B cell (primary cell): ENCODE data around the gene AHCY. TPM values are rescaled to one million over a fixed set of nuclear protein-coding genes. Genes with fewer than 3 reads are reported as not detected.

Experiments
- ATAC-seq: fragments of 200-7000 bp; cut with Tn5 transposase; one replicate; pipeline ENCODE4 v1.10.0; 2021; ENCODE audit warnings: low read depth, mild to moderate bottlenecking, moderate number of reproducible peaks, moderate library complexity
- CTCF ChIA-PET: fragments of 350-600 bp; sonication (Branson Sonifier 250); formaldehyde crosslinking; loops from one replicate; lab custom pipeline; 2021; ENCODE audit warnings: antibody characterized with exemption, inconsistent platforms; lab: Charles Lee
- POLR2A ChIA-PET: fragments of 350-600 bp; sonication (Branson Sonifier 250); formaldehyde crosslinking; loops from one replicate; lab custom pipeline; 2021; ENCODE audit warnings: antibody characterized with exemption; lab: Charles Lee
- DNase-seq: peaks from one replicate; pipeline ENCODE4 v3.0.0; 2013
- H2AFZ ChIP-seq: 2 replicates; pipeline ENCODE4 v1.6.1; 2012; ENCODE audit warnings: mild to moderate bottlenecking, low read depth, low read length; ENCODE audit not compliant: insufficient read depth, poor library complexity, severe bottlenecking
- H3K27ac ChIP-seq, 2 donors: 1 replicate in 1 of 2; 2 replicates in 1 of 2; pipeline ENCODE4 v1.5.1; 2012 to 2013; ENCODE audit warnings: low read length in 2 of 2, mild to moderate bottlenecking in 2 of 2, moderate library complexity in 1 of 2
- H3K27me3 ChIP-seq, 4 experiments: fragments of 200-600 bp in 1 of 4; sonication (generic) in 1 of 4; replicated peaks in 1 of 4; 1 replicate in 2 of 4; 2 replicates in 2 of 4; pipeline versions ENCODE4 v1.6.1 to v1.7.0; 2013 to 2016; ENCODE audit warnings: low read length in 3 of 4, mild to moderate bottlenecking in 2 of 4, mixed read lengths in 1 of 4, moderate library complexity in 1 of 4; ENCODE audit not compliant: insufficient read depth in 4 of 4, control insufficient read depth in 3 of 4; ENCODE audit errors: control extremely low read depth in 1 of 4
- H3K36me3 ChIP-seq, 2 experiments: replicated peaks in 1 of 2; 1 replicate in 1 of 2; 2 replicates in 1 of 2; pipeline versions ENCODE4 v1.6.1 to v1.7.1; 2013; ENCODE audit warnings: low read length in 1 of 2; ENCODE audit not compliant: insufficient read depth in 2 of 2, control insufficient read depth in 1 of 2; ENCODE audit errors: control extremely low read depth in 1 of 2, extremely low read depth in 1 of 2
- H3K4me1 ChIP-seq, 2 donors: fragments of 200-600 bp in 1 of 2; sonication (generic) in 1 of 2; 1 replicate in 1 of 2; 2 replicates in 1 of 2; pipeline versions ENCODE4 v1.5.1 to v1.6.1; 2013 to 2017; ENCODE audit warnings: low read length in 2 of 2; ENCODE audit not compliant: control insufficient read depth in 2 of 2, insufficient read depth in 2 of 2
- H3K4me2 ChIP-seq: replicated peaks from 2 replicates; pipeline ENCODE3; 2012; ENCODE audit warnings: mild to moderate bottlenecking, low read depth, low read length; ENCODE audit not compliant: poor library complexity, severe bottlenecking
- H3K4me3 ChIP-seq, 5 experiments: fragments of 200-600 bp in 1 of 5; sonication (generic) in 1 of 5; 1 replicate in 3 of 5; 2 replicates in 2 of 5; pipeline versions ENCODE4 v1.5.1 to v1.7.0; 2011 to 2016; ENCODE audit warnings: low read length in 4 of 5, mild to moderate bottlenecking in 4 of 5, low read depth in 2 of 5, control low read depth in 1 of 5, moderate library complexity in 1 of 5; ENCODE audit not compliant: insufficient read depth in 1 of 5; ENCODE audit errors: control extremely low read depth in 1 of 5, extremely low read depth in 1 of 5
- H3K79me2 ChIP-seq: fragments of 200-600 bp; sonication (generic); one replicate; pipeline ENCODE4 v1.6.0; 2016; ENCODE audit warnings: low read length; ENCODE audit not compliant: control insufficient read depth, insufficient read depth
- H3K9ac ChIP-seq: fragments of 200-600 bp; sonication (generic); 2 replicates; pipeline ENCODE4 v1.6.1; 2017; ENCODE audit warnings: mild to moderate bottlenecking, low read length, moderate library complexity
- H3K9me3 ChIP-seq, 3 donors: one replicate each; pipeline versions ENCODE4 v1.6.1 to v1.7.1; 2013; ENCODE audit warnings: low read length in 2 of 3; ENCODE audit not compliant: control insufficient read depth in 2 of 3, insufficient read depth in 1 of 3; ENCODE audit errors: control extremely low read depth in 1 of 3
- H4K20me1 ChIP-seq: 2 replicates; pipeline ENCODE4 v1.6.0; 2012; ENCODE audit warnings: mild to moderate bottlenecking, low read length; ENCODE audit not compliant: insufficient read depth, control insufficient read depth, poor library complexity, severe bottlenecking
- H3K27ac Mint-ChIP-seq: one replicate; pipeline ENCODE4 v1.8.0; 2021; ENCODE audit warnings: mixed read lengths
- H3K27me3 Mint-ChIP-seq: one replicate; pipeline ENCODE4 v1.8.0; 2021; ENCODE audit warnings: mixed read lengths
- H3K4me1 Mint-ChIP-seq: one replicate; pipeline ENCODE4 v1.8.0; 2021; ENCODE audit warnings: mixed read lengths
- H3K4me3 Mint-ChIP-seq: one replicate; pipeline ENCODE4 v1.8.0; 2021; ENCODE audit warnings: mixed read lengths
- H3K9me3 Mint-ChIP-seq: one replicate; pipeline ENCODE4 v1.8.0; 2022; ENCODE audit warnings: mixed read lengths; ENCODE audit not compliant: insufficient read depth
- EZH2 ChIP-seq: IDR thresholded peaks from 2 replicates; pipeline ENCODE4 v1.6.1; 2012; ENCODE audit warnings: borderline replicate concordance, low read depth, mild to moderate bottlenecking, moderate library complexity, low read length; ENCODE audit not compliant: insufficient read depth, poor library complexity, severe bottlenecking
- WGBS: methylation state at CpG from one replicate; pipeline ENCODE4 v1.1.5; 2013; ENCODE audit warnings: missing lambda C conversion rate; ENCODE audit not compliant: insufficient coverage; 5-methylcytosine and 5-hydroxymethylcytosine counted together
- intact Hi-C: fragments of 100-400 bp; cut with micrococcal nuclease; formaldehyde crosslinking; loops from one replicate; pipeline ENCODE4 v1.10.0; 2022
- polyA plus RNA-seq: library from polyadenylated mRNA; depleted of rRNA; stranded (reverse); fragments of >200 nt; gene quantifications from 2 replicates; pipeline ENCODE4 v1.2.3, GENCODE V29; 2012
- total RNA-seq, 2 donors: library from RNA; stranded (reverse); fragments of 120-200 nt in 1 of 2; gene quantifications; 1 replicate in 1 of 2; 2 replicates in 1 of 2; pipeline versions ENCODE4 v1.2.3 to v1.2.4, GENCODE V29; 2013 to 2022
- TF ChIP-seq, protein P1 (sequence below): fragments of 200-600 bp; IDR thresholded peaks from one replicate; pipeline ENCODE4 v1.8.0; 2022; ENCODE audit warnings: antibody characterized with exemption, mild to moderate bottlenecking

AHCY gene
- total and polyA plus RNA-seq, 2 donors (not counting 1 experiment from before 2014, with no cell fraction given), result 43.6 to 44.0 TPM

DNA sequence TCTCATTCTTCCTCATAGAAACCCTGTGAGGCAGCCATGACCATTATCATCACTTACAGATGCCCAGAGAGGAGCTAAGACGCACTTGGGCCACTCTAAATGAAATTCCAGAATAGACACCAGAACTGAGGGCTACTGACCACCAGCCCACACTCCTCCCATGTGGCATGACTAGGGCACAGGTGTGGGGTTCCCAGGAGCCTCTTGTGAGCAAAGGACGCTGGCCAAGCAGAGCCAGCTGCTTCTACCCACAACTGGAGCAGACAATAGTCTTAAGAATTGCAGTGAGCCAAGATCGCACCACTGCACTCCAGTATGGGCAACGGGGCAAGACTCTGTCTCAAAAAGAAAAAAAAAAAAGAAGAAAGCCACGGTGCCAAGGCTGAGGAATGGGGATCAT lies 10.0 kb downstream of the AHCY start:
- Mint-ChIP-seq H3K9me3 (no peaks in the 10 kb centered on the region), H3K4me3 (no peak overlapping the region), H3K27ac (no peak overlapping the region), H3K4me1 (no peaks in the 10 kb centered on the region), H3K27me3 (no peaks in the 10 kb centered on the region)
- intact Hi-C loops, result no loop called here
- no peak overlapping the region for H3K4me3 ChIP-seq
- peaks cover 6% of the 10 kb centered on the region for H3K79me2 ChIP-seq
- peaks cover 0 to 42% of the 10 kb centered on the region in 2 experiments for H3K36me3 ChIP-seq
- POLR2A ChIA-PET, result no interaction called here
- H3K4me1 ChIP-seq, result no peaks in the 10 kb centered on the region
- CTCF ChIA-PET, result interaction anchor here (1.4 kb wide), 1 partner anchor 22 kb away, joined by 3 read pairs; no protein-coding TSS in a partner anchor
- WGBS, result 86% methylated on average over 4 of the region's 5 CpGs
- no peaks in the 10 kb centered on the region for H4K20me1 ChIP-seq
- no peaks in the 10 kb centered on the region for H3K9me3 ChIP-seq
- no peak overlapping the region for H3K27ac ChIP-seq
- DNase-seq (no peak), ATAC-seq (no peak)
- no peak for TF ChIP-seq EZH2
- H2AFZ ChIP-seq, result no peak overlapping the region
- no peaks in the 10 kb centered on the region for H3K27me3 ChIP-seq
- H3K9ac ChIP-seq, result no peak overlapping the region
- H3K4me2 ChIP-seq, result no peak overlapping the region

DNA sequence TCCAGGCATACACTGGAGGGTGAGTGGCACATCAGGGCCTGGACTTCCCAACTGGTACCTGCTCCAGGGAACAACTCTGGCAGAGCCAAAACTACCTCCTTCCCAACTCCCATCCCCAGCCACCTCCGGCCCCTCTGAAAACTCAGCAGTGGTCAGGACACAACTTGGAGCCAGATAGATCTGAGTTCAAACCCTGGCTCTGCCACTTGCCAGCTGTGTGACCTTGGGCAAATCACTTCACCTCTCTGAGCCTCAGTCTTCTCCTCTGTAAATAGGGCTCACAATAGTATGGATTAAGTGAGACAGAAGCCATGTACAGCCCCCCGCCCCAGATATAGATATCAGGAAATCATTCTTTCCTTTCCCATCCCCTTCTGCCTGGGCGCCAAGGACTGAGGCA lies 10.7 kb downstream of the AHCY start:
- Mint-ChIP-seq H3K4me1 (no peaks in the 10 kb centered on the region), H3K27me3 (no peaks in the 10 kb centered on the region), H3K27ac (no peak overlapping the region), H3K4me3 (no peak overlapping the region), H3K9me3 (no peaks in the 10 kb centered on the region)
- H4K20me1 ChIP-seq, result no peaks in the 10 kb centered on the region
- no peak overlapping the region for H3K9ac ChIP-seq
- CTCF ChIA-PET, result no interaction called here
- WGBS, result 100% methylated on average over 2 of the region's 3 CpGs
- H3K4me1 ChIP-seq, result no peaks in the 10 kb centered on the region
- TF ChIP-seq, protein P1, sequence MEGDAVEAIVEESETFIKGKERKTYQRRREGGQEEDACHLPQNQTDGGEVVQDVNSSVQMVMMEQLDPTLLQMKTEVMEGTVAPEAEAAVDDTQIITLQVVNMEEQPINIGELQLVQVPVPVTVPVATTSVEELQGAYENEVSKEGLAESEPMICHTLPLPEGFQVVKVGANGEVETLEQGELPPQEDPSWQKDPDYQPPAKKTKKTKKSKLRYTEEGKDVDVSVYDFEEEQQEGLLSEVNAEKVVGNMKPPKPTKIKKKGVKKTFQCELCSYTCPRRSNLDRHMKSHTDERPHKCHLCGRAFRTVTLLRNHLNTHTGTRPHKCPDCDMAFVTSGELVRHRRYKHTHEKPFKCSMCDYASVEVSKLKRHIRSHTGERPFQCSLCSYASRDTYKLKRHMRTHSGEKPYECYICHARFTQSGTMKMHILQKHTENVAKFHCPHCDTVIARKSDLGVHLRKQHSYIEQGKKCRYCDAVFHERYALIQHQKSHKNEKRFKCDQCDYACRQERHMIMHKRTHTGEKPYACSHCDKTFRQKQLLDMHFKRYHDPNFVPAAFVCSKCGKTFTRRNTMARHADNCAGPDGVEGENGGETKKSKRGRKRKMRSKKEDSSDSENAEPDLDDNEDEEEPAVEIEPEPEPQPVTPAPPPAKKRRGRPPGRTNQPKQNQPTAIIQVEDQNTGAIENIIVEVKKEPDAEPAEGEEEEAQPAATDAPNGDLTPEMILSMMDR, result no peak
- no peak for TF ChIP-seq EZH2
- ATAC-seq, result no peak
- intact Hi-C loops, result no loop called here
- DNase-seq, result no peak
- no peaks in the 10 kb centered on the region for H3K9me3 ChIP-seq
- H3K4me3 ChIP-seq, result no peak overlapping the region
- no peaks in the 10 kb centered on the region for H3K27me3 ChIP-seq
- POLR2A ChIA-PET, result no interaction called here
- no peak overlapping the region for H3K27ac ChIP-seq
- peaks cover 2 to 42% of the 10 kb centered on the region in 2 experiments for H3K36me3 ChIP-seq
- no peak overlapping the region for H3K4me2 ChIP-seq
- no peak overlapping the region for H2AFZ ChIP-seq
- H3K79me2 ChIP-seq, result peaks cover 3% of the 10 kb centered on the region
